ENCODE data around the gene AP4B1.
"Not testable (repeated sequence)": the region's sequence is repeated elsewhere in the genome, so short reads cannot be mapped to it uniquely, and the experiment has no call there.

The AP4B1 gene

DNA sequence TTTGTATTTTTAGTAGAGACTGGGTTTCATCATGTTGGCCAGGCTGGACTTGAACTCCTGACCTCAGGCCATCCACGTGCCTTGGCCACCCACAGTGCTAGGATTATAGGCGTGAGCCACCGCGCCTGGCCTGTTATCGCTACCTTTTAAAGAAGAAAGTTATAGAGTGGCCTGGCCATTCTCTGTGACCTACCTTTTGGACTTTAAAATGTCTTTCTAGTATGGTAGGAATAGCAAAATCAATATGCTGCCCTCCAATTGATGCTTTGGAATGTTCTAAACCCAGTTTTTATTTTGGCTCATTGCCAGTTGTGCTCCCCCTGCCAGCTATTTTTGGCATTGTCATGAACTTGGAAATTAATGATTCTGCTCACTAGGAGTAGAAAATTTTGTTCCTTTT is 44.4 kb upstream of the AP4B1 start (continued):
- TF ChIP-seq, protein P1, sequence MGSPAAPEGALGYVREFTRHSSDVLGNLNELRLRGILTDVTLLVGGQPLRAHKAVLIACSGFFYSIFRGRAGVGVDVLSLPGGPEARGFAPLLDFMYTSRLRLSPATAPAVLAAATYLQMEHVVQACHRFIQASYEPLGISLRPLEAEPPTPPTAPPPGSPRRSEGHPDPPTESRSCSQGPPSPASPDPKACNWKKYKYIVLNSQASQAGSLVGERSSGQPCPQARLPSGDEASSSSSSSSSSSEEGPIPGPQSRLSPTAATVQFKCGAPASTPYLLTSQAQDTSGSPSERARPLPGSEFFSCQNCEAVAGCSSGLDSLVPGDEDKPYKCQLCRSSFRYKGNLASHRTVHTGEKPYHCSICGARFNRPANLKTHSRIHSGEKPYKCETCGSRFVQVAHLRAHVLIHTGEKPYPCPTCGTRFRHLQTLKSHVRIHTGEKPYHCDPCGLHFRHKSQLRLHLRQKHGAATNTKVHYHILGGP (tag by site-specific recombination; IDR thresholded peaks at IDR 0.05), result no peak

DNA sequence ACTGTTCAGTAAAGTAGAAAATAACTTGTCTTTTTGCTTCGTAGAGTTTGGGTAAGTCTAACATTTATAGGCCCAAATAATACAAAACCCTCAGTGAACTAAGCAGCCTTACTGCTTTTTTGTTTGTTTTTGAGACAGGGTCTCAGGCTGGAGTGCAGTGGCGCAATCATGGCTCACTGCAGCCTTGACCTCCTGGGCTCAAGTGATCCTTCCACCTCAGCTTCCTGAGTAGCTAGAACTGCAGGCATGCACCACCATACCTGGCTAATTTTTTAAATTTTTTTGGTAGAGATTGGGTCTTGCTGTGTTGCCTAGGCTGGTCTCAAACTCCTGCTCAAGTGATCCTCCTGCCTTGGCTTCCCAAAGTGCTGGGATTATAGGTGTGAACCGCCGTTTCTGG is 43.6 kb upstream of the AP4B1 start:
- H3K36me3 ChIP-seq (ENCODE audit: control insufficient read depth in 2 of 2, insufficient read depth in 1 of 2, low read length in 2 of 2), result peaks cover 7 to 10% of the 10 kb centered on the region in 2 experiments
- H3K27ac ChIP-seq (ENCODE audit: extremely low read depth, low read depth, low read length); H3K9me3 ChIP-seq (ENCODE audit: control insufficient read depth, insufficient read depth, low read depth, low read length); H3K4me3 ChIP-seq (ENCODE audit: low read depth, low read length): not testable (repeated sequence)
- TF ChIP-seq, protein P2, sequence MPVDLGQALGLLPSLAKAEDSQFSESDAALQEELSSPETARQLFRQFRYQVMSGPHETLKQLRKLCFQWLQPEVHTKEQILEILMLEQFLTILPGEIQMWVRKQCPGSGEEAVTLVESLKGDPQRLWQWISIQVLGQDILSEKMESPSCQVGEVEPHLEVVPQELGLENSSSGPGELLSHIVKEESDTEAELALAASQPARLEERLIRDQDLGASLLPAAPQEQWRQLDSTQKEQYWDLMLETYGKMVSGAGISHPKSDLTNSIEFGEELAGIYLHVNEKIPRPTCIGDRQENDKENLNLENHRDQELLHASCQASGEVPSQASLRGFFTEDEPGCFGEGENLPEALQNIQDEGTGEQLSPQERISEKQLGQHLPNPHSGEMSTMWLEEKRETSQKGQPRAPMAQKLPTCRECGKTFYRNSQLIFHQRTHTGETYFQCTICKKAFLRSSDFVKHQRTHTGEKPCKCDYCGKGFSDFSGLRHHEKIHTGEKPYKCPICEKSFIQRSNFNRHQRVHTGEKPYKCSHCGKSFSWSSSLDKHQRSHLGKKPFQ (tag by site-specific recombination; IDR thresholded peaks at IDR 0.05), result peak; percentile 45; the same call in 1 of the 2 replicates
- TF ChIP-seq ZIC2 (tag by site-specific recombination; IDR thresholded peaks at IDR 0.05) (peak; percentile 15; the same call in 1 of the 2 replicates), OSR2 (tag by site-specific recombination; IDR thresholded peaks at IDR 0.05) (peak; percentile 26; the same call in 1 of the 2 replicates)
- ChIA-PET CTCF (interaction anchor here (0.6 to 1.4 kb wide), 4 partner anchors 11 to 65 kb away, joined by 3 to 4 read pairs (median 4); no protein-coding TSS in a partner anchor), POLR2A (interaction anchor here (0.7 kb wide), 1 partner anchor 17 kb away, joined by 3 read pairs; no protein-coding TSS in a partner anchor)
- peaks cover 19% of the 10 kb centered on the region; the same call in 1 of the 2 replicates for H3K4me1 ChIP-seq (ENCODE audit: control insufficient read depth, insufficient read depth, low read length)

DNA sequence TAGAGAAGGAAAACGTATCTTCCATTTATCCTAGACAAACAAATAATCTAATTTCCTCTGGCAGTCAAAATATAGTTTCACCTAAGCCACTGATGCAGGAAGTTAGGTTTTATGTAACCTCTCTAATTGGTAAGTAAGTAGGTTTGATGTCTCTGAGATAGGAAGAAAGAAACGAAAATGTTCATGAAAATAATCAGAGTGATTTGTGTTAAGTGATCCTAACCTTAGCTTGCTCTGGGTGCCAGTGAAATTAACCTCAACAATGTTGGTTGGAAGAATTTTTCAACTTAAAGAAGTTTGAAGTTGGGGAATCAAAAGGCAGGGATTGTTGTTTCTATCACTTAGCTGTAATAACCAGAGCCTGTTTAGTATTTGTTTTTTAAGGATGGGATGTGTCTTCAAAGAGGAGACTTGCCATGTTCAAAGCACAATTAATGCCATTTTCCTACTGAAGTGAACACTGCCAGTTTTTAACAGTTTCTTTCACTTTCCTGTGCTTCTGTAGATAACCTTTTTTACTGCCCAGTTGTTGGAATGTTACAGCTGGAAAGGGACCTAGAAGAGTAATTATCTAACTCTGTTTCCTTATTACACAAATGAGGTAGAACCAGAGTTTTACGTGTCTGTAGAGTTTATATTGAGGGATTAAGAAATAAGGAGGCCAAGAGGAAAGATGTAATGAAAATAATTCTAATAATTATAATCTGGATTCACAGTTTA is 42.9 kb upstream of the AP4B1 start:
- POLR2A ChIA-PET, result no interaction called here
- H3K9me3 ChIP-seq (ENCODE audit: control insufficient read depth, insufficient read depth, low read depth, low read length), result no peaks in the 10 kb centered on the region
- TF ChIP-seq ZNF175 (tag by site-specific recombination; IDR thresholded peaks at IDR 0.05), result no peak
- no peak for TF ChIP-seq GLIS1 (tag by site-specific recombination; IDR thresholded peaks at IDR 0.05)
- TF ChIP-seq SETDB1 (IDR thresholded peaks at IDR 0.05; ENCODE audit: insufficient read length, low read length), result no peak
- TF ChIP-seq ZNF184 (tag by site-specific recombination; IDR thresholded peaks at IDR 0.05), result no peak
- no peak for TF ChIP-seq ZNF777 (tag by site-specific recombination; IDR thresholded peaks at IDR 0.05; ENCODE audit: borderline replicate concordance)
- no peak for TF ChIP-seq ZNF10 (tag by site-specific recombination; IDR thresholded peaks at IDR 0.05)
- TF ChIP-seq ZFP41 (tag by site-specific recombination; IDR thresholded peaks at IDR 0.05; ENCODE audit: borderline replicate concordance), result no peak
- TF ChIP-seq BCL11A (tag by site-specific recombination; IDR thresholded peaks at IDR 0.05; ENCODE audit: low read depth), result no peak
- TF ChIP-seq ZNF514 (tag by site-specific recombination; IDR thresholded peaks at IDR 0.05), result no peak
- no peak for TF ChIP-seq KLF9 (tag by site-specific recombination; IDR thresholded peaks at IDR 0.05; ENCODE audit: low read depth)
- peak; percentile 65 for TF ChIP-seq ZNF549 (tag by site-specific recombination; IDR thresholded peaks at IDR 0.05)
- TF ChIP-seq ZBTB17 (tag by site-specific recombination; IDR thresholded peaks at IDR 0.05), result no peak
- TF ChIP-seq ZNF223 (tag by site-specific recombination; IDR thresholded peaks at IDR 0.05), result no peak
- TF ChIP-seq, protein P3, sequence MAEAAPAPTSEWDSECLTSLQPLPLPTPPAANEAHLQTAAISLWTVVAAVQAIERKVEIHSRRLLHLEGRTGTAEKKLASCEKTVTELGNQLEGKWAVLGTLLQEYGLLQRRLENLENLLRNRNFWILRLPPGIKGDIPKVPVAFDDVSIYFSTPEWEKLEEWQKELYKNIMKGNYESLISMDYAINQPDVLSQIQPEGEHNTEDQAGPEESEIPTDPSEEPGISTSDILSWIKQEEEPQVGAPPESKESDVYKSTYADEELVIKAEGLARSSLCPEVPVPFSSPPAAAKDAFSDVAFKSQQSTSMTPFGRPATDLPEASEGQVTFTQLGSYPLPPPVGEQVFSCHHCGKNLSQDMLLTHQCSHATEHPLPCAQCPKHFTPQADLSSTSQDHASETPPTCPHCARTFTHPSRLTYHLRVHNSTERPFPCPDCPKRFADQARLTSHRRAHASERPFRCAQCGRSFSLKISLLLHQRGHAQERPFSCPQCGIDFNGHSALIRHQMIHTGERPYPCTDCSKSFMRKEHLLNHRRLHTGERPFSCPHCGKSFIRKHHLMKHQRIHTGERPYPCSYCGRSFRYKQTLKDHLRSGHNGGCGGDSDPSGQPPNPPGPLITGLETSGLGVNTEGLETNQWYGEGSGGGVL (tag by site-specific recombination; IDR thresholded peaks at IDR 0.05), result no peak
- TF ChIP-seq ZNF843 (tag by site-specific recombination; IDR thresholded peaks at IDR 0.05), result no peak
- TF ChIP-seq ZNF664 (tag by site-specific recombination; IDR thresholded peaks at IDR 0.05), result no peak
- TF ChIP-seq FEZF1 (tag by site-specific recombination; IDR thresholded peaks at IDR 0.05), result 0 out of 2 replicates have a peak, but pooled peaks have one; percentile 10
- TF ChIP-seq ZNF658 (tag by site-specific recombination; IDR thresholded peaks at IDR 0.05), result no peak
- no peak for TF ChIP-seq ZXDB (tag by site-specific recombination; IDR thresholded peaks at IDR 0.05)
- 0 out of 2 replicates have a peak, but pooled peaks have one; percentile 1 for TF ChIP-seq ZNF37A (tag by site-specific recombination; IDR thresholded peaks at IDR 0.05)
- TF ChIP-seq, protein P4, sequence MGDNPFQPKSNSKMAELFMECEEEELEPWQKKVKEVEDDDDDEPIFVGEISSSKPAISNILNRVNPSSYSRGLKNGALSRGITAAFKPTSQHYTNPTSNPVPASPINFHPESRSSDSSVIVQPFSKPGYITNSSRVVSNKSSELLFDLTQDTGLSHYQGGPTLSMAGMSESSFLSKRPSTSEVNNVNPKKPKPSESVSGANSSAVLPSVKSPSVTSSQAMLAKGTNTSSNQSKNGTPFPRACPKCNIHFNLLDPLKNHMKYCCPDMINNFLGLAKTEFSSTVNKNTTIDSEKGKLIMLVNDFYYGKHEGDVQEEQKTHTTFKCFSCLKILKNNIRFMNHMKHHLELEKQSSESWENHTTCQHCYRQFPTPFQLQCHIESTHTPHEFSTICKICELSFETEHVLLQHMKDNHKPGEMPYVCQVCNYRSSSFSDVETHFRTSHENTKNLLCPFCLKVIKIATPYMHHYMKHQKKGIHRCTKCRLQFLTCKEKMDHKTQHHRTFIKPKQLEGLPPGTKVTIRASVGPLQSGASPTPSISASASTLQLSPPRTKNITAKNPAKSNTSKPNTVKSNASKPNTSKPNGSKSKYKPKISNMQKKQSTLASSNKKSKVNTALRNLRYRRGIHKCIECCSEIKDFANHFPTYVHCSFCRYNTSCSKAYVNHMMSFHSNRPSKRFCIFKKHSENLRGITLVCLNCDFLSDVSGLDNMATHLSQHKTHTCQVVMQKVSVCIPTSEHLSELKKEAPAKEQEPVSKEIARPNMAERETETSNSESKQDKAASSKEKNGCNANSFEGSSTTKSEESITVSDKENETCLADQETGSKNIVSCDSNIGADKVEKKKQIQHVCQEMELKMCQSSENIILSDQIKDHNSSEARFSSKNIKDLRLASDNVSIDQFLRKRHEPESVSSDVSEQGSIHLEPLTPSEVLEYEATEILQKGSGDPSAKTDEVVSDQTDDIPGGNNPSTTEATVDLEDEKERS (tag by site-specific recombination; IDR thresholded peaks at IDR 0.05), result no peak

More for the DNA sequence above, 42.9 kb upstream of the AP4B1 start:
- Histone ChIP-seq H3K4me3 (ENCODE audit: low read depth, low read length) (no peak overlapping the region), H3K4me1 (ENCODE audit: control insufficient read depth, insufficient read depth, low read length) (peaks cover 19% of the 10 kb centered on the region; the same call in 1 of the 2 replicates), H3K36me3 (ENCODE audit: control insufficient read depth in 2 of 2, insufficient read depth in 1 of 2, low read length in 2 of 2) (peaks cover 13% of the 10 kb centered on the region in 2 experiments), H3K27ac (ENCODE audit: extremely low read depth, low read depth, low read length) (no peak overlapping the region; the same call in 1 of the 2 replicates)
- CTCF ChIA-PET, result interaction anchor here (0.6 to 1.6 kb wide), 6 partner anchors 16 to 113 kb away, joined by 3 to 5 read pairs (median 4); partner anchors contain the start of gene OLFML3
